ENCODE data around the gene IRF7. TPM values are rescaled to one million over a fixed set of nuclear protein-coding genes. Genes with fewer than 3 reads are reported as not detected.

Gene IRF7
- total RNA-seq, 1 donor from 2014 or later = 56.2 TPM

DNA sequence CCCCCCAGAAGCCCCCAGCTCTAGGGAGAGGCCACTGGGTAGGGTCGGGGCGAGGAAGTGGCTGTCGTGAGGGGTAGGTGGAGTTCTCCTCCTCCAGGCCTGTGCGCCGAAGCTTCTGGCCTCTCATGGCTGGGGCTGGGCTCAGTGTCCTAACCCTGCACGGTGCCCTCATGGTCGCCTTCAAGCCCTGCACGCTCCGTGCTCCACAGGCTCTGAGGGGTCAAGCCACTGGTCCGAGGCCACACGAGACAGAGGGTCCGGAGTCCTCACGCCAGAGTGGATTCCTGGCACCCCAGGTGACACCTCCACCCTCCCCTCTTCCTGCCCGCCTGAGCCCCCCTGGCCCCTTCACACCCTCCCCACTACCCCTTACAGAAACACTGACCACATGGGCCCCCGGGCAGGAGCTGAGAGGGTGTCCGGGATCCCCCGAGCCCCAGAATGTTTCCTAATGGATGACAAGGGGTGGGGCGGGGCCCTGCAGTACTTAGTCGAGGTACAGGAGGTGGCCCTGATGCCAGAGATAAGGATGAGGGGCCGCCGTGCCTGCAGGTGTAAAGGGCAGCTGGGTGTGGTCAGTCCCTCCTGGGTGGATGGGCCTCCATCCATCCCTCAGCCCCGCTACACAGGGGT is 10.0 kb upstream of the IRF7 start:
- intact Hi-C loops (cut with DNase I) = no loop called here

DNA sequence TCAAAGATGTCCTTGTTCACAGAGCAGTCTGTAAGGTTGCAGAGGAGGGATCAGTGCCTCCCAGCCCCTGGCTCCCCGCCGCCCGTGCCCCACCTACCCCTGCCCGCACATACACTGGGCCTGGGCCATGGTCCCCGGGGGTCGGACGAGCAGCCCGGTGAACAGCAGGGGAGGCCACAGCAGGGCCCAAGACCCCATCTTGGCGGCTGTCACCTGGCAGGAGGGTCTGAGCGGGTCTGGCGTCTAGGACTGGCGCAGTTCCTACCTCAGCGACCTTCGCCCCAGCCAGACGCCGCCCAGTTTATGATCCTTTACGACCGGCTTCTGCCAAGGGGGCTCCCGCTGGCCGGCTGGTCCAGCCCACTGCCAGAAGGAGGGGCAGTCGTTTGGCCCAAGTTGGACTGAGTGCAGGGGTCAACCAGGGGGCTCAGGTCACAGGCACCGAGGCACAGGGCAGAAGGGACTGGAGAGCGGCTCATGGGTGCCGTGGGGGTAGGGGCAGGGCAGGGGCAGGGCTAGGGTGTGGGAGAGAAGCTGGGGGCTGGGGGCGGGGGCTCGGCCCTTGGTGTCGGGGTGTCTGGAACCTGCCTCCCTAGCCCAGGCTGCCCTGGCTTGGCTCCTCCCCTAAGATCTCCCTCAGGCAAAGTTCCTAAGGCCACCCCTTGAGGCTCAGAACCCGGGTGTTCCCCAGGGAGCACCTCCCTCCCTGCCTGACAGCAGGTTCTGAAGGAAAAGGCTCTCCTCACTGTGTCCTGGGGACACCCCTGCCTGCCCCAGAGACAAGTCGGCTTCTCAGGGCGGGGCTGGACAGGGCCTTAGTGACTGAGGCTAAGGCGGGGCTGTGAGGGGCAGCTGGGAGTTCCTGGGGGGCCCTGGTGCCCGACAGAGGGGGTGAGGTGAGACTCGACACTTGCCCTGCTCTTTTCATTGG is 9.2 kb upstream of the IRF7 start, which contains the start of gene CDHR5:
CDHR5 (minus strand) TSS at position 251 of the 931 bp plus-strand sequence; CDS start at position 198, 53 bp downstream.
- no peak for ATAC-seq
- Histone ChIP-seq H3K27me3 (peaks cover 20% of the 10 kb centered on the region), H3K4me1 (no peaks in the 10 kb centered on the region), H3K4me3 (no peak within 1 kb of the TSS), H3K9me3 (no peaks in the 10 kb centered on the region), H3K36me3 (no peaks in the 10 kb centered on the region), H3K27ac (no peak within 1 kb of the TSS)
- intact Hi-C loops (cut with DNase I) = no loop called here
- DNase-seq = no peak
- TF ChIP-seq, protein P1, sequence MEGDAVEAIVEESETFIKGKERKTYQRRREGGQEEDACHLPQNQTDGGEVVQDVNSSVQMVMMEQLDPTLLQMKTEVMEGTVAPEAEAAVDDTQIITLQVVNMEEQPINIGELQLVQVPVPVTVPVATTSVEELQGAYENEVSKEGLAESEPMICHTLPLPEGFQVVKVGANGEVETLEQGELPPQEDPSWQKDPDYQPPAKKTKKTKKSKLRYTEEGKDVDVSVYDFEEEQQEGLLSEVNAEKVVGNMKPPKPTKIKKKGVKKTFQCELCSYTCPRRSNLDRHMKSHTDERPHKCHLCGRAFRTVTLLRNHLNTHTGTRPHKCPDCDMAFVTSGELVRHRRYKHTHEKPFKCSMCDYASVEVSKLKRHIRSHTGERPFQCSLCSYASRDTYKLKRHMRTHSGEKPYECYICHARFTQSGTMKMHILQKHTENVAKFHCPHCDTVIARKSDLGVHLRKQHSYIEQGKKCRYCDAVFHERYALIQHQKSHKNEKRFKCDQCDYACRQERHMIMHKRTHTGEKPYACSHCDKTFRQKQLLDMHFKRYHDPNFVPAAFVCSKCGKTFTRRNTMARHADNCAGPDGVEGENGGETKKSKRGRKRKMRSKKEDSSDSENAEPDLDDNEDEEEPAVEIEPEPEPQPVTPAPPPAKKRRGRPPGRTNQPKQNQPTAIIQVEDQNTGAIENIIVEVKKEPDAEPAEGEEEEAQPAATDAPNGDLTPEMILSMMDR (IDR thresholded peaks at IDR 0.05) = no peak

More for the DNA sequence above, 10.0 kb upstream of the IRF7 start:
- TF ChIP-seq, protein P1 (IDR thresholded peaks at IDR 0.05) = no peak
- ATAC-seq = no peak
- peaks cover 20% of the 10 kb centered on the region for H3K27me3 ChIP-seq
- no peak for DNase-seq
- H3K27ac ChIP-seq = no peak overlapping the region
- H3K4me1 ChIP-seq = no peaks in the 10 kb centered on the region
- no peak overlapping the region for H3K4me3 ChIP-seq
- H3K36me3 ChIP-seq = no peaks in the 10 kb centered on the region
- H3K9me3 ChIP-seq = no peaks in the 10 kb centered on the region

DNA sequence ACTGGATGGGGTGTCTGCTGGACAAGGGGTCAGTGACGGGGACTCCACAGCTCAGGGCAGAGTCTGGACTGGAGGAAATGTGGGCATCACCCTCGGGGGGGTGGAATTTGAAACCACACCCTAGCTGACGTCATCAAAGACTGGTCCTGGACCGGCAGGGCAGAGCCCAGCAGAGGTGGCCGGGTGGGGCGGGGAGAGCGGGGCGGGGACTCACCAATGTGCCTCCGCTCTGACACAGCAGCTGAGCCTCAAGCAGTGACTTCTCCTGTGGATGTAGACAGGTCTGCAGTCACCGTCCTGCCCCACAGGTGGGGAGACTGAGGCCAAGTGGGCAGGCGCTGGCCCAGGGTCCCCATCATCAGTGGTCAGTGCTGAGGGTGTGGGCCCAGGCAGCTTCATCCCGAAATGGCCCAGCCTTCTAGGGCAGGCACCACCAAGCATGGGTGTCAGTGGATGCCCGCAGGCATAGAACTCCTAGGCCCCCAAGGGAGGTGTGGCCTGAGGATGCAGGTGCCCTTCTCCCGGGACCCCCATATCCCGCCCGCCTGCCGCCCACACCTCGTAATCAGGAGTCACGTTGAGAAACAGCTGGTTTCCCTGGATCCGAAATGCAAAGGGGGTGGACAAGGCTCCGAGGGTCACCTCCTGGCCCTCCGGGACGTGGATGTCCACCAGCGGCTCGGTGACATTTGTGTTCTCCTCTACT is 8.4 kb upstream of the IRF7 start:
- Histone ChIP-seq H3K36me3 (no peaks in the 10 kb centered on the region), H3K27me3 (peaks cover 20% of the 10 kb centered on the region), H3K4me3 (no peak overlapping the region), H3K27ac (no peak overlapping the region), H3K4me1 (no peaks in the 10 kb centered on the region), H3K9me3 (no peaks in the 10 kb centered on the region)
- intact Hi-C loops (cut with DNase I) = no loop called here
- TF ChIP-seq, protein P1 (IDR thresholded peaks at IDR 0.05) = no peak
- DNase-seq (no peak), ATAC-seq (no peak)

DNA sequence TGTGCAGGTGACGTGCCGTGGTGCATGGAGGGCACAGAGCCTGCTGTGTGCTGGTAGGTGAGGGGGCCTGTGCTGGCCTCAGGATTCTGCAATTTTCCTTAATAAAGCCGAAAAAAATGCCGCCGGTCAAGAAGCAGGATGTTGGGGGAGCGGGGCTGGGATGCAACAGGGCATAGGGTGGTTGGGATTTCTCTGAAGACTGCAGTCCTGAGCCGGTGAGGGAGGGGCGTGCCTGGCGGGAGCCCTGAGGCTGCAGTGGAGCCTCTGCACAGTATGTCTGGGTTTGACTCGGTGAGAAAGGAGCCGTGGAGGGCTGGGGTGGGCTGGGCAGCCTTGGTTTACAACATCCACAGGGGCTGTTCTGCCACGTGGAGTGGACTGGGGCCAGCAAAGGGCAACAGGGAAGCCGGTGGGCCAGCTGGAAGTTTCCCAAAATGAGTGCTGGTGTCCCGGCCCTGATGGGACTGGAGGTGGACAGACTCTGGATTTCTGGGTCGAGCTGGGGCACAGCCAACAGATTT is 7.7 kb upstream of the IRF7 start:
- Histone ChIP-seq H3K27me3 (peaks cover 20% of the 10 kb centered on the region), H3K4me1 (no peaks in the 10 kb centered on the region), H3K4me3 (no peak overlapping the region), H3K9me3 (no peaks in the 10 kb centered on the region), H3K27ac (no peak overlapping the region), H3K36me3 (no peaks in the 10 kb centered on the region)
- TF ChIP-seq, protein P1 (IDR thresholded peaks at IDR 0.05) = no peak
- ATAC-seq (no peak), DNase-seq (no peak)
- intact Hi-C loops (cut with DNase I) = no loop called here

DNA sequence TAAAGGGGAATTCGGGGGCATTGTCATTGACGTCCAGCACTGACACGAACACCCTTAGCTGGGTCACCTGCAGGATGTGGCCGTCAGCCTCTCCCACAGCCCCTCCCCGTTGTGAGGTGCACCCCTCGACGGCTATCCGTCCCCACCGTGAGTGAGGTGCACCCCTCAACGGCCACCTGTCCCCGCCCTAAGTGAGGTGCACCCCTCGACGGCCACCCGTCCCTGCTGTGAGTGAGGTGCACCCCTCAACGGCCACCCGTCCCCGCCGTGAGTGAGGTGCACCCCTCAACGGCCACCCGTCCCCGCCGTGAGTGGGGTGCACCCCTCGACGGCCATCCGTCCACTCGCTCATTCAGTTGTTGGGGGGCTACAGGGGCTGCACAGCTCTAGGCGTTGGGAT is 6.1 kb upstream of the IRF7 start:
- H3K4me3 ChIP-seq = no peak overlapping the region
- H3K36me3 ChIP-seq = no peaks in the 10 kb centered on the region
- peaks cover 20% of the 10 kb centered on the region for H3K27me3 ChIP-seq
- H3K27ac ChIP-seq = no peak overlapping the region
- no peaks in the 10 kb centered on the region for H3K4me1 ChIP-seq
- DNase-seq (no peak), ATAC-seq (no peak)
- intact Hi-C loops (cut with DNase I) = no loop called here
- H3K9me3 ChIP-seq = no peaks in the 10 kb centered on the region
- TF ChIP-seq, protein P1 (IDR thresholded peaks at IDR 0.05) = no peak
